SU-DHL-6 (cell line): ENCODE results near the gene NRAP.

Experiments
- EZH2phosphoT487 ChIP-seq: fragments of 200-600 bp; sonication (generic), shearing (Covaris generic); conservative IDR thresholded peaks from 2 replicates; pipeline ENCODE4 v1.6.1; 2018; ENCODE audit warnings: mild to moderate bottlenecking, antibody characterized with exemption, low read length, moderate library complexity, mixed read lengths
- TF ChIP-seq, protein P1 (sequence below): fragments of 200-600 bp; sonication (generic); IDR thresholded peaks from one replicate; pipeline ENCODE4 v1.5.1; 2017; ENCODE audit warnings: antibody characterized with exemption, mild to moderate bottlenecking, low read length, moderate library complexity; ENCODE audit not compliant: insufficient read depth, poor library complexity, severe bottlenecking

DNA sequence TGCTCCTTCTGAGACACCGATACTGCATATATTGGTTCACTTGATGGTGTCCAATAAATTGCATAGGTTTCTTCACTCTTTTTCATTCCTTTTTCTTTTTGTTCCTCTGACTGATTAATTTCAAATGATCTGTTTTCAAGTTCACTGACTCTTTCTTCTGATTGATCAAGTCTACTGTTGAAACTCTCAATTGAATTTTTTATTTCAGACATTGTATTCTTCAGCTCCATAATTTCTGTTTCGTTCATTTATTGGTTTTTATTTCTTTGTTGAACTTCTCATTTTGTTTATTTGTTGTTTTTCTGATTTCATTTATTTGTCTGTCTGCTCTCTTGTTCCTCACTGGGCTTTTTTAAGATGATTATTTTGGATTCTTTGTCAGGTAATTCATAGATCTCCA is 29.5 kb upstream of the NRAP start:
- TF ChIP-seq, protein P1, sequence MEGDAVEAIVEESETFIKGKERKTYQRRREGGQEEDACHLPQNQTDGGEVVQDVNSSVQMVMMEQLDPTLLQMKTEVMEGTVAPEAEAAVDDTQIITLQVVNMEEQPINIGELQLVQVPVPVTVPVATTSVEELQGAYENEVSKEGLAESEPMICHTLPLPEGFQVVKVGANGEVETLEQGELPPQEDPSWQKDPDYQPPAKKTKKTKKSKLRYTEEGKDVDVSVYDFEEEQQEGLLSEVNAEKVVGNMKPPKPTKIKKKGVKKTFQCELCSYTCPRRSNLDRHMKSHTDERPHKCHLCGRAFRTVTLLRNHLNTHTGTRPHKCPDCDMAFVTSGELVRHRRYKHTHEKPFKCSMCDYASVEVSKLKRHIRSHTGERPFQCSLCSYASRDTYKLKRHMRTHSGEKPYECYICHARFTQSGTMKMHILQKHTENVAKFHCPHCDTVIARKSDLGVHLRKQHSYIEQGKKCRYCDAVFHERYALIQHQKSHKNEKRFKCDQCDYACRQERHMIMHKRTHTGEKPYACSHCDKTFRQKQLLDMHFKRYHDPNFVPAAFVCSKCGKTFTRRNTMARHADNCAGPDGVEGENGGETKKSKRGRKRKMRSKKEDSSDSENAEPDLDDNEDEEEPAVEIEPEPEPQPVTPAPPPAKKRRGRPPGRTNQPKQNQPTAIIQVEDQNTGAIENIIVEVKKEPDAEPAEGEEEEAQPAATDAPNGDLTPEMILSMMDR: no peak
- TF ChIP-seq EZH2phosphoT487: no peak
